GM21786 (cell line): Measurements from ENCODE around the gene CD302.
"Not testable (repeated sequence)": the region's sequence is repeated elsewhere in the genome, so short reads cannot be mapped to it uniquely, and the experiment has no call there.

ENCODE experiments used
- ATAC-seq: cut with Tn5 transposase; IDR thresholded peaks from one replicate; pipeline ENCODE4 v1.9.1; 2021; ENCODE audit not compliant: unreplicated experiment

CD302 gene

DNA sequence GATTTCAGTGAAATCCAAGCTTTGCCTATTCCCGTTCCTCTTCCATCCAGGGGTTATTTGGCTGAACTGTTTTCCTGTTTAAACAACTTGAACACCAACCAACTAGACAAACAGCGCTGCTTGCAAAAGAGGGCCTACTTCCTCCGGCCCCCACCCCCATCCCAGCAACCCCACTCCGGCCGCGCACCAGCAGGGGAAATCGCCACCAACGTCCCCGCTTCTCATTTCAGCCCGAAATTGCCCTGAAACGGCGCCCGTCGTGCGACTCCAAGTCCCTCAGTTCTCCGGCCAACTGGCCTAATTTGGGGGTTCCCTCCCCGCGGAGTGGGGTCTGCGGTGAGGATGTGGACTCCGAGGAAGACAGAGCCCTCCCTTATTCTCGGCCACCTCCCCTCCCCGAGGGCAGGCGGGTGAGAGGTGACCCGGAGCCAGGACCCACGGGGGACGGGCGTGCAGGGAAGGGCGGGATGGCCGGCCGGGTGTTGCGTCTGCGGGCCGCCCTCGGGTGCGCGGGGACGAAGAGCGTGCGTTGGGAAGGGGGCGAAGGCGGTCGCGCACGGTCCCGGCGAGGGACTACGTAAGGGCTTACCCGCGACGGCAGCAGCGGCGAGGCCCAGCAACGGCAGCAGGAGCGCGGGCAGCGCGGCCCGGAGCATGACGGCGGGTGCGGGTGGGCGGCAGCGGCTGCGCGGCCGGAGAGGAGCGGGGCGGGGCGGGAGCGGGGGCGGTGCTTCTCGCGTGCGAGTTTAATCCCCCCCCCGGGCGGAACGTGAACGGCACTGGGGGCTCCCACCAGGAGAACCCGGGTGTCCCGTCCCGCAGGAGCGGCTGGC, at the start of gene CD302:
Gene CD302, minus strand, starts transcription at position 666 of the 833 bp plus-strand sequence. Its CDS starts 10 bp downstream, at position 656.
- ATAC-seq: peak; percentile 63

DNA sequence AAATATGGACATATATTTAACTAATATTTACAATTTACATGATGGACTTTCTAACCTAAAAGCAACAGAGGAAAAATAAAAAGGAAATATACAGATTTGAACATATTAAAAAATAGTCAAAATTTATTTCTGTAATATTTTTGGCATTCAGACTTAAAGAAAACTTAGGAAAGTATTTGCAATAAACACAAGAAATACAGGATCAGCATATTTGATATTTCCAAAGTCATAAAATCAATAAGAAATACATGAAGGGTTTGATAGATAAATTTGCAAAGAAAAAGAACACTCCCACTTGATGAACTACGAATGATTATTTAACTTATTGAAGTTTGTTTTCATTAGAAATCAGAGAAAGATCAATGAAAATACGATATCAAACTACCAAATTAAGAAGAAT, 48.6 kb upstream of the CD302 start:
- ATAC-seq: no peak

DNA sequence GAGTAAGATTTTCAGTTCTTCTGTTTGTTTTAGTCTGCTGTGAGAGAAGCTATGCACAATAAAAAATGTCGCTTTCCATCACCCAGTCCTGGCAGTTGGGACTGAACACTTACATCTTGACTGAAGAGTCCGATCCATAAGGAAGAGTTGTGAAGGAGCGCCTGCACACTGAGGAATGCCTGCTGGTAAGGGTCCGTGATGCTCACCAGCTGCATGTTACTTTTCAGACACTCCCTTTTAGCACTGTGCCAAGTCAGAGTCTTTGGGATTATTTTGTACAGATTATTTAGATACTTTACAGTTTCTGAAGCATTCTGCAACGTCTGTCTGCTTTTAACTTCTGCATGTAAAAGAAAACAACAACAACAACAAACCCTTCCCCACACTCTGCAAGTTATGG, 42.6 kb upstream of the CD302 start:
- ATAC-seq: no peak

DNA sequence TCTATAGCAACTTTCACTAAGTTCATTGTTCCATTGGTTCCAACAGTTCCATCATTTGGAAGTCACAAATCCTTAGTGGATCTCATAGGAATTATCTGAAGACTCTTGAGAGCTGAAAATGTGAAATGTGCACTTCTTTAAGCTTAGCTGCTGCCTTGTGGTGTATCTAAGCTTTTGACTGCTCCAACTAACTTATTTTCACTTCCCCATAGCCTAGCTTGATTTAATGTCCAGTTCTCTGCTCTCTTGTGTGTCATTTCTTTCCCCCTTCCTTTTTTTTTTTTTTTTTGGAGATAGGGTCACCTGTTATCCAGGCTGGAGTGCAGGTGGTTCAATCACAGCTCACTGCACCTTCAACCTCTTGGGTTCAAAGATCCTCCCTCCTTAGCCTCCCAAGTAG, 34.9 kb upstream of the CD302 start:
- no peak for ATAC-seq

DNA sequence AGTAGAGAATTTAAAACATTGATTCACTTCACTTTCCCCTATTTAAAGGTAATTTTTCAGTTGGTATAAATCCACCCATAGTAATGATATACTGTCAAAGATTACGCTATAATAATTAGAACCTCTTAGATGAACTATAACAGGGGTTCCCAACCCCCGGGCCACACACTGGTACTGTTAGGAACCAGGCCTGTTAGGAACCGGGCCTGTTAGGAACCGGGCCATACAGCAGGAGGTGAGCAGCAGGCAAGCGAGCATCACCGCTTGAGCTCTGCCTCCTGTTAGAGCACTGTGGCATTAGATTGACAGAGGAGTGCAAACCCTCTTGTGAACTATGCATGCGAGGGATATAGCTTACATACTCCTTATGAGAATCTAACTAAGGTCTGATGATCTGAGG, 34.0 kb upstream of the CD302 start:
- ATAC-seq: no peak

GRCh38 chr2:159829376-159829775, 31.4 kb upstream of the CD302 start:
- no peak for ATAC-seq

DNA sequence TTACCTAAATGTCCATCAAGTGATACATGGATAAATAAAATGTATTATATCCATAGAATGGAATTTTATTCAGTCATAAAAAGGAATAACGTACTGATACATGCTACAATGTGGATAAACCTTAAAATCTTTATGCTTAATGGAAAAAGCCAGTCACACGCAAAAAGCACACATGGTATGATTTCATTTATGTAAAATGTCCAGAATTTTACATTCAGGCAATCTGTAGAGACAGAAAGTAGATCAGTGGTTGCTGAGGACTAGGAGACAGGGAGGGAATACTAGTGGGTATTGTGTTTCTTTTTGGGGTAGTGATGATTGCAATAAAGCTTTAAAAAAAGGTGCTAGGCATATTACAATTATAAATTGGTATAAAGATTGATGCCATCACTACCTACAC, 30.7 kb upstream of the CD302 start:
- no peak for ATAC-seq

- not testable (repeated sequence) for ATAC-seq
These were observed 24.4 kb upstream of the CD302 start for GRCh38 chr2:159822478-159822833.

DNA sequence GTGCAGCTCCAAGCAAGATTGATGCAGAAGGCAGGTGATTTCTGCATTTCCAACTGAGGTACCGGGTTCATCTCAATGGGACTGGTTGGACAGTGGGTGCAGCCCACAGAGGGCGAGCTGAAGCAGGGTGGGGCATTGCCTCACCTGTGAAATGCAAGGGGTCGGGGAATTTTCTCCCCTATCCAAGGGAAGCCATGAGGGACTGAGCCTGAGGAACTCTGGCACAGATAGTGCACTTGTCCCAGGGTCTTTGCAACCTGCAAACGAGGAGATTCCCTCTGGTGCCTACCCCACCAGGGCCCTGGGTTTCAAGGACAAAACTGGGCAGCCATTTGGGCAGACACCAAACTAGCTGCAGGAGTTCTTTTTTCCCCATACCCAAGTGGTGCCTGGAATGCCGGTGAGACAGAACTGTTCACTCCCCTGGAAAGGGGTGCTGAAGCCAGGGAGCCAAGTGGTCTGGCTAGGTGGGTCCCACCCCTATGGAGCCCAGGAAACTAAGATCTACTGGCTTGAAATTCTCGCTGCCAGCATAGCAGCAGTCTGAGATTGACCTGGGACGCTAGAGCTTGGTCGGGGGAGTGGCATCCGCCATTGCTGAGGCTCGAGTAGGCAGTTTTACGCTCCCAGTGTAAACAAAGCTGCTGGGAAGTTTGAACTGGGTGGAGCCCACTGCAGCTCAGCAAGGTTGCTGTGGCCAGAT, 23.9 kb upstream of the CD302 start:
- not testable (repeated sequence) for ATAC-seq

GRCh38 chr2:159818940-159819339, 20.9 kb upstream of the CD302 start:
- ATAC-seq: no peak

- ATAC-seq: no peak
These were observed 19.3 kb upstream of the CD302 start for GRCh38 chr2:159817283-159817682.

GRCh38 chr2:159811232-159811631, 13.2 kb upstream of the CD302 start:
- ATAC-seq: no peak

DNA sequence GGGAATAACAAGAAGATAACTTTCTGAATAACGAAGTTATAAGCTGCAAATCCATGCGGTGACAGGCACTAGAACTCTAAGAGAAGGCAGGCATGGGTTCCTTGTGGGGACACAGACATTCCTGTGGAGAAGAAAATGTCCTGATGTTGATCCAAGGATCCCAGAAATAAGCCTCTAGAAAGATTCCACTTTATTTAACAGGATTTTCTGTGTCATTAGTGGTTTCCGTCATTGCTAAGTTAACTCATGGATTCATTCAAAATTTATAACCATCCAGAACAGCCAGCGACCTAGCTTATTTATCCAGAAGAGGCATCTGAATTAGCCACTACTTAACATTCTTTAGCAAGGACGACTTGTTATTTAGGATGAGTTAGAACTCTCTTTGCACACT, 10.0 kb upstream of the CD302 start:
- ATAC-seq: no peak

DNA sequence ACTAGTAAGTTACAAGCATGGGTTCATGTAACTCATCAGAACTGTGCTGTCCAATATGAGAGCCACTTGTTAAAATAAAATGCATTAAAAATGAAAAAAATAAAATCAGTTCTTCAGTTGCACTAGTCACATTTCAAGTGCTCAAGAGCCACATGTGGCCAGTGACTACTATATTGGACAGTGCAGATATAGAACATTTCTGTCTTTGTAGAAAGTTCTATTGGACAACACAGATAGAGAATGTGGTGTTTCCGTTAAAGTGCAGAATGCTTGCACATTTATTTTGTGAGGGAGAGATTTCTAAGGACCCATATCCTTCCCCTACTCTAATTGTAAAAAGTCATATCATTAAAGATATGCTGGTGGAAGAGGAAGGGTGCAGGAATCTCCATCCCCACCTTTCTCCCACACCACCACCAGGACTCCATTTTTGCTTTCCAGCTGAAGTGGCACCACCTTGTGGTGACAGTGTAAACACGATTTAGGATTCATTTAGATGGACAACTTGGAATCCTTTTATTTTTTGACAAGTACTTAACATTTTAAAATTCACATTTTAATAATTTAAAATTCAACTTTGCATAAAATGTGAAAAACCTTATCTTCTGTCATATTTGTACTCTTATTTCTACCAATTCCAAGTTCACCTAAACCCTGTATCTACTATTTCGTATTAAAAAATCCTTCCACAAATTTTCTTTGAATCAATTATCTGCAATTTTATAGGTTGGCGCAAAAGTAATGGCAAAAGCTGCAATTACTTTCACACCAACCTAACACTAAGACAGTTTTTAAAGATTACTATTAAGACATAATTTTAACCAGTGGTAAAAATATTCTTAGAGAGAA, 9.4 kb upstream of the CD302 start:
- no peak for ATAC-seq

- no peak for ATAC-seq
These were observed 6.9 kb upstream of the CD302 start for GRCh38 chr2:159804941-159805340.

DNA sequence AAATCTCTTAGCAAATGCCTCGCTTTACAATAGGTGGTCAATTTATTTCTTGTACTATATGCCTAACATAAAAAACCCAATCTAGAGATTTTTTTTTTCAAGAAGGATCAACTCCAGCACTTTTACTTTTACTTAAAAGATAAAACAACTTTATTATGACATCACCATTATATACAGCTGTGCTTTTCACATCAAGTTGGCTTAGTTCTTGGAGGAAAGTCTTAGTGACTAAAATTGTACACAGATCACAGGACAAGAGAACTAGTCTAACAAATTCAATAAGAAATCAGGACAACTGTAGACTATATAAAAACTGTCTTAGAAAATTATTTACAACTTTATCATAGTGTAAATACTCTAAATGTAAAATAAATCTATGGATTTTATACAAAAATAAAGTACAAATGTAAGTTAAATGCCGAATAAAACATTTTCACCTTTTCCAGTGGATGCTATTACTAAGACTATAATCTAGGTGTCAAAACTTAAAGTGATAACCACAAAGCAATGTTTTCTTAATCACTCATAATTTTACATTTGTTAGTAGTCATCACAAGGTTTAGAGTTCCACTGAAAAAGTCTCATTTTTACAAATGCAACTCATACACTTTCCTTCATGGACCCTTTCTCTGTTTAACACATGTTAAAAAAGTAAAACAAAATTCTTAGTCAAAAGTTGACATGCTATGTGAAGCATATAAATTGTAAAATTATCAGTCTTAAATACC, 5.4 kb upstream of the CD302 start:
- no peak for ATAC-seq

DNA sequence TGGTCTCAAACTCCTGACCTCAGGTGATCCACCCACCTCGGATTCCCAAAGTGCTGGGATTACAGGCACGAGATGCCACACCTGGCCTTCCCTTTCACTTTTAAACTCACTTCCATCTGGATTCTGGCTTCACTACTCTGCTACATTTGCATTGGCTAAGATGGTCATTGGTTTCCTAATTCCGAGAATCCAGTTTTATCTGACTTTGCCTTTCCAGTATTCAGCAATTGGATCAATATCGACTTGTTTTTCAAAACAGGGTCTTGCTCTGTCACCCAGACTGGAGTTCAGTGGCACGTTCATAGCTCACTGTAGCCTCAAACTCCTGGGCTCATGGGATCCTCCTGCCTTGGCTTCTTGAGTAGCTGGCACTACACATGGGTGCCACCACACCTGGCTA, 4.7 kb upstream of the CD302 start:
- no peak for ATAC-seq

DNA sequence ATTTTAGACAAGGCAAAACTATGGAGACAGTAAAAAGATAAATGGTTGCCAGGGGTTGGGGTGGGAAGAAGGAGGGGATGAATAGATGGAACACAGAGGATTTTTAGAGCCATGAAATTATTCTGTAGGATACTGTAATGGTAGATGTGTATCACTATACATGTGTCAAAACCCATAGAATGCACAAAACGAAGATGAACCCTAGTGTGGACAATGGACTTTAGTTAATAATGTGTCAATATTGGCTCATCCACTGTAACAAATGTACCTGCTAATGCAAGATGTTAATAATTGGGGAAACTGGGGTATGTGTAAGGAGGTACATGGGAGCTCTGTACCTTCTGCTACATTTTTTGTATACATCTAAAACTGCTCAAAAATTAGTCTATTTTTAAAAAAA, 1.8 kb upstream of the CD302 start:
- ATAC-seq: no peak

- ATAC-seq: no peak
These were observed 343 bp upstream of the CD302 start for GRCh38 chr2:159798376-159798725.

- ATAC-seq: no peak
These were observed 824 bp downstream of the CD302 start for GRCh38 chr2:159797225-159797542.
